Loucy (cell line): Measurements from ENCODE around the gene DCAF7.

Experiments
- H2AFZ ChIP-seq: fragments of 200-600 bp; sonication (generic); 2 replicates; pipeline ENCODE4 v1.6.0; 2016; ENCODE audit warnings: antibody characterized with exemption, mild to moderate bottlenecking, low read length, moderate library complexity
- H3F3A ChIP-seq: fragments of 200-600 bp; 2 replicates; pipeline ENCODE4 v1.6.0; 2016; ENCODE audit warnings: antibody characterized with exemption, low read depth, mild to moderate bottlenecking
- H3K27me3 ChIP-seq: fragments of 200-600 bp; sonication (generic); 2 replicates; pipeline ENCODE4 v1.6.1; 2014; ENCODE audit warnings: low read length, mild to moderate bottlenecking; ENCODE audit not compliant: insufficient read depth, poor library complexity, severe bottlenecking
- H3K36me3 ChIP-seq: fragments of 200-600 bp; sonication (generic); 2 replicates; pipeline ENCODE4 v1.6.1; 2016; ENCODE audit warnings: low read length; ENCODE audit not compliant: insufficient read depth
- H3K4me1 ChIP-seq: fragments of 200-600 bp; sonication (generic); 2 replicates; pipeline ENCODE4 v1.5.1; 2014; ENCODE audit warnings: low read length, mild to moderate bottlenecking; ENCODE audit not compliant: insufficient read depth, poor library complexity, severe bottlenecking
- H3K4me2 ChIP-seq: fragments of 200-600 bp; sonication (generic); 2 replicates; pipeline ENCODE4 v1.6.0; 2014; ENCODE audit warnings: antibody characterized with exemption, low read length, low read depth, mild to moderate bottlenecking; ENCODE audit not compliant: poor library complexity, severe bottlenecking
- H3K4me3 ChIP-seq: fragments of 200-600 bp; sonication (generic); 2 replicates; pipeline ENCODE4 v1.5.1; 2014; ENCODE audit warnings: low read length, mild to moderate bottlenecking, mixed read lengths; ENCODE audit not compliant: poor library complexity, severe bottlenecking
- H3K79me2 ChIP-seq: fragments of 200-600 bp; sonication (generic); 2 replicates; pipeline ENCODE4 v1.6.1; 2014; ENCODE audit warnings: low read length; ENCODE audit not compliant: insufficient read depth
- H3K9ac ChIP-seq: fragments of 200-600 bp; sonication (generic); 2 replicates; pipeline ENCODE4 v1.6.0; 2014; ENCODE audit warnings: mild to moderate bottlenecking, low read depth, low read length, moderate library complexity; ENCODE audit not compliant: poor library complexity, severe bottlenecking
- H3K9me2 ChIP-seq: fragments of 200-600 bp; sonication (generic); replicated peaks from 2 replicates; pipeline ENCODE4 v1.6.1; 2016; ENCODE audit warnings: low read depth, low read length, mixed read lengths
- H3K9me3 ChIP-seq: fragments of 200-600 bp; sonication (generic); 2 replicates; pipeline ENCODE4 v1.6.1; 2014; ENCODE audit warnings: mild to moderate bottlenecking, antibody characterized with exemption, low read length, low read depth; ENCODE audit not compliant: insufficient read depth
- H4K20me1 ChIP-seq: fragments of 200-600 bp; sonication (generic); 2 replicates; pipeline ENCODE4 v1.6.0; 2014; ENCODE audit warnings: antibody characterized with exemption, low read length, mild to moderate bottlenecking; ENCODE audit not compliant: insufficient read depth, poor library complexity, severe bottlenecking
- CTCF ChIP-seq: fragments of 200-600 bp; sonication (generic); conservative IDR thresholded peaks from 2 replicates; pipeline ENCODE4 v1.5.1; 2014; ENCODE audit warnings: mild to moderate bottlenecking, antibody characterized with exemption, low read length
- EZH2phosphoT487 ChIP-seq: fragments of 200-600 bp; IDR thresholded peaks from 2 replicates; pipeline ENCODE4 v1.6.1; 2018; ENCODE audit warnings: antibody characterized with exemption, mild to moderate bottlenecking, moderate library complexity, borderline replicate concordance

The DCAF7 gene

GRCh38 chr17:63557416-63557815 lies 7.1 kb downstream of the DCAF7 start:
- no peak overlapping the region for H3K9ac ChIP-seq
- no peaks in the 10 kb centered on the region for H3K27me3 ChIP-seq
- TF ChIP-seq CTCF (no peak), EZH2phosphoT487 (no peak)
- H3K9me2 ChIP-seq = no peaks in the 10 kb centered on the region
- H3F3A ChIP-seq = no peaks in the 10 kb centered on the region
- H3K4me3 ChIP-seq = no peak overlapping the region
- H3K4me1 ChIP-seq = peaks cover 47% of the 10 kb centered on the region
- peaks cover 88% of the 10 kb centered on the region for H4K20me1 ChIP-seq
- no peaks in the 10 kb centered on the region for H3K9me3 ChIP-seq
- H2AFZ ChIP-seq = no peak overlapping the region
- no peaks in the 10 kb centered on the region for H3K36me3 ChIP-seq
- H3K4me2 ChIP-seq = peak overlapping the region; percentile 45
- H3K79me2 ChIP-seq = peaks cover 97% of the 10 kb centered on the region

- TF ChIP-seq EZH2phosphoT487 (no peak), CTCF (no peak)
- peaks cover 87% of the 10 kb centered on the region for H4K20me1 ChIP-seq
- no peak overlapping the region for H3K4me3 ChIP-seq
- no peaks in the 10 kb centered on the region for H3K9me3 ChIP-seq
- no peak overlapping the region for H2AFZ ChIP-seq
- no peaks in the 10 kb centered on the region for H3F3A ChIP-seq
- no peaks in the 10 kb centered on the region for H3K9me2 ChIP-seq
- H3K4me1 ChIP-seq = peaks cover 37% of the 10 kb centered on the region
- peak overlapping the region; percentile 45 for H3K4me2 ChIP-seq
- no peak overlapping the region for H3K9ac ChIP-seq
- no peaks in the 10 kb centered on the region for H3K36me3 ChIP-seq
- H3K27me3 ChIP-seq = no peaks in the 10 kb centered on the region
- H3K79me2 ChIP-seq = peaks cover 97% of the 10 kb centered on the region
Observed at GRCh38 chr17:63558441-63558840, 8.2 kb downstream of the DCAF7 start.

GRCh38 chr17:63561819-63562218 lies 11.5 kb downstream of the DCAF7 start:
- TF ChIP-seq CTCF = no peak
- no peak for TF ChIP-seq EZH2phosphoT487
- no peaks in the 10 kb centered on the region for H3K27me3 ChIP-seq
- H3K4me2 ChIP-seq = no peak overlapping the region
- H3K4me3 ChIP-seq = no peak overlapping the region
- H3F3A ChIP-seq = no peaks in the 10 kb centered on the region
- no peak overlapping the region for H2AFZ ChIP-seq
- peaks cover 71% of the 10 kb centered on the region for H4K20me1 ChIP-seq
- H3K4me1 ChIP-seq = peaks cover 12% of the 10 kb centered on the region
- H3K9me2 ChIP-seq = no peaks in the 10 kb centered on the region
- H3K9me3 ChIP-seq = no peaks in the 10 kb centered on the region
- H3K79me2 ChIP-seq = peaks cover 92% of the 10 kb centered on the region
- H3K9ac ChIP-seq = no peak overlapping the region
- no peaks in the 10 kb centered on the region for H3K36me3 ChIP-seq
